ENCODE data around the gene GBA2. TPM values are rescaled to one million over a fixed set of nuclear protein-coding genes. Genes with fewer than 3 reads are reported as not detected.

Gene GBA2
- total and polyA plus RNA-seq, 2 experiments from 2014 or later = 58.5 to 80.2 TPM

GRCh38 chr9:35689542-35690293 lies 59.3 kb downstream of the GBA2 start, which contains the start of gene TPM2:
TPM2 (minus strand) TSS chr9:35689925; CDS start chr9:35689817, 108 bp downstream.
- Histone ChIP-seq H3K27me3 (no peaks in the 10 kb centered on the region), H3K27ac (peak within 1 kb of the TSS; percentile 94), H3K9me3 (ENCODE audit: low read depth) (no peaks in the 10 kb centered on the region), H3K9me2 (replicated peaks; ENCODE audit: insufficient read depth) (no peaks in the 10 kb centered on the region), H3K79me2 (peaks cover 3% of the 10 kb centered on the region), H4K20me1 (ENCODE audit: insufficient read depth, poor library complexity, severe bottlenecking) (no peaks in the 10 kb centered on the region), H2AFZ (peak within 1 kb of the TSS; percentile 94), H3K4me3 (peak within 1 kb of the TSS; percentile 90), H3K4me2 (peak within 1 kb of the TSS; percentile 99), H3K4me1 (ENCODE audit: insufficient read depth) (peaks cover 20% of the 10 kb centered on the region), H3K36me3 (replicated peaks; ENCODE audit: insufficient read depth, low read depth) (no peaks in the 10 kb centered on the region)
- peak; percentile 60 for DNase-seq (ENCODE audit: low spot score)
- no peak for TF ChIP-seq CTCF (IDR thresholded peaks at IDR 0.05; ENCODE audit: poor library complexity)
- TF ChIP-seq EZH2phosphoT487 (IDR thresholded peaks at IDR 0.05; ENCODE audit: low read depth, severe bottlenecking, unreplicated experiment) = no peak
- no peak for TF ChIP-seq EZH2 (IDR thresholded peaks at IDR 0.05; ENCODE audit: borderline replicate concordance)
- 13% methylated on average over 31 of the region's 61 CpGs for whole genome bisulfite sequencing (ENCODE audit: low lambda C conversion rate, missing lambda C conversion rate)

GRCh38 chr9:35688558-35689541 lies 60.2 kb downstream of the GBA2 start:
- Histone ChIP-seq H3K4me3 (peak overlapping the region; percentile 90), H3K4me1 (ENCODE audit: insufficient read depth) (peaks cover 20% of the 10 kb centered on the region), H3K9me3 (ENCODE audit: low read depth) (no peaks in the 10 kb centered on the region), H3K27ac (peak overlapping the region; percentile 94), H3K79me2 (peaks cover 3% of the 10 kb centered on the region), H3K27me3 (no peaks in the 10 kb centered on the region), H2AFZ (peak overlapping the region; percentile 94), H3K4me2 (peak overlapping the region; percentile 99), H4K20me1 (ENCODE audit: insufficient read depth, poor library complexity, severe bottlenecking) (no peaks in the 10 kb centered on the region), H3K36me3 (replicated peaks; ENCODE audit: insufficient read depth, low read depth) (no peaks in the 10 kb centered on the region), H3K9me2 (replicated peaks; ENCODE audit: insufficient read depth) (no peaks in the 10 kb centered on the region)
- TF ChIP-seq EZH2 (IDR thresholded peaks at IDR 0.05; ENCODE audit: borderline replicate concordance) (no peak), EZH2phosphoT487 (IDR thresholded peaks at IDR 0.05; ENCODE audit: low read depth, severe bottlenecking, unreplicated experiment) (no peak), CTCF (IDR thresholded peaks at IDR 0.05; ENCODE audit: poor library complexity) (no peak)
- WGBS (ENCODE audit: low lambda C conversion rate, missing lambda C conversion rate) = 46% methylated on average over 12 of the region's 12 CpGs
- peak; percentile 48 for DNase-seq (ENCODE audit: low spot score)

GRCh38 chr9:35687972-35688557 lies 61.0 kb downstream of the GBA2 start:
- peaks cover 20% of the 10 kb centered on the region for H3K4me1 ChIP-seq (ENCODE audit: insufficient read depth)
- TF ChIP-seq CTCF (IDR thresholded peaks at IDR 0.05; ENCODE audit: poor library complexity) (no peak), EZH2phosphoT487 (IDR thresholded peaks at IDR 0.05; ENCODE audit: low read depth, severe bottlenecking, unreplicated experiment) (no peak), EZH2 (IDR thresholded peaks at IDR 0.05; ENCODE audit: borderline replicate concordance) (no peak)
- peaks cover 3% of the 10 kb centered on the region for H3K79me2 ChIP-seq
- no peak for DNase-seq (ENCODE audit: low spot score)
- no peaks in the 10 kb centered on the region for H3K9me3 ChIP-seq (ENCODE audit: low read depth)
- H3K9me2 ChIP-seq (replicated peaks; ENCODE audit: insufficient read depth) = no peaks in the 10 kb centered on the region
- 93% methylated on average over 2 of the region's 2 CpGs for WGBS (ENCODE audit: low lambda C conversion rate, missing lambda C conversion rate)
- no peak overlapping the region for H3K4me3 ChIP-seq
- H4K20me1 ChIP-seq (ENCODE audit: insufficient read depth, poor library complexity, severe bottlenecking) = no peaks in the 10 kb centered on the region
- peak overlapping the region; percentile 94 for H3K27ac ChIP-seq
- H3K4me2 ChIP-seq = peak overlapping the region; percentile 99
- H3K27me3 ChIP-seq = no peaks in the 10 kb centered on the region
- H3K36me3 ChIP-seq (replicated peaks; ENCODE audit: insufficient read depth, low read depth) = no peaks in the 10 kb centered on the region
- H2AFZ ChIP-seq = no peak overlapping the region
